Stimulated activated effector memory CD8-positive, alpha-beta T cell treated with anti-CD3 and anti-CD28 coated beads, Interleukin-12 subunit alpha, Interleukin-12 subunit beta, amount 100 ng/mL, for 72 hours (primary cell): ENCODE results near the gene PLD5.
"Not testable (repeated sequence)": the region's sequence is repeated elsewhere in the genome, so short reads cannot be mapped to it uniquely, and the experiment has no call there.

ENCODE experiments used
- ATAC-seq: fragments of 150-1000 bp; cut with Tn5 transposase; 2 replicates; pipeline ENCODE4 v1.10.0; 2021
- DNase-seq, 2 donors: peaks; one replicate each; pipeline ENCODE4 v3.0.0; 2021 to 2022; ENCODE audit warnings: low spot score in 2 of 2
- H3K27ac Mint-ChIP-seq: one replicate; pipeline ENCODE4 v1.8.0; 2022; ENCODE audit warnings: mild to moderate bottlenecking, mixed read lengths
- H3K36me3 Mint-ChIP-seq: one replicate; pipeline ENCODE4 v1.8.0; 2022; ENCODE audit warnings: mild to moderate bottlenecking, mixed read lengths
- H3K4me1 Mint-ChIP-seq: one replicate; pipeline ENCODE4 v1.8.0; 2022; ENCODE audit warnings: mixed read lengths
- H3K4me3 Mint-ChIP-seq: one replicate; pipeline ENCODE4 v1.8.0; 2022; ENCODE audit warnings: mild to moderate bottlenecking, mixed read lengths
- H3K9me3 Mint-ChIP-seq: one replicate; pipeline ENCODE4 v1.8.0; 2022; ENCODE audit warnings: mixed read lengths

PLD5 gene

DNA sequence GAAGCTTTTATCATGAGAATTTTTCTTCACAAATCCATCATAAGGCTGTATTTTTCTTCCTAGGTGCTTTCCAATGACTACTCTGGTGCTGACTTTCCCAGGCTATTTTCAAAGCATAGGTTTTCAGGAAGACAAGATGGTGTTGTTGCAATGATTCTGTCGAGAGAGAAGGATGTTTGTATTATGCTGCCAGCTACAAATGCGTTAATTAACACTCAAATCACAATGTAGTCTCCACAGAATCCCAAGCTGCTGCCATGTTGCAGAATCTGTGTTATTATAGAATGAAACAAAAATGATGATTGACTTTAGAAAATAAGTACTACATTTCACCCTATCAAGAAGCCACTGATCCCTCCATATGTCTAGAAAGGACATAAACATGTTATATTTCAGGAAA lies 346.1 kb downstream of the PLD5 start:
- Mint-ChIP-seq H3K27ac (no peak overlapping the region), H3K9me3 (no peaks in the 10 kb centered on the region), H3K4me1 (no peaks in the 10 kb centered on the region), H3K4me3 (no peak overlapping the region), H3K36me3 (no peaks in the 10 kb centered on the region)
- DNase-seq (no peak), ATAC-seq (no peak)

- ATAC-seq (no peak), DNase-seq (no peak)
- Mint-ChIP-seq H3K9me3 (peaks cover 3% of the 10 kb centered on the region), H3K4me1 (no peaks in the 10 kb centered on the region), H3K36me3 (no peaks in the 10 kb centered on the region), H3K27ac (no peak overlapping the region), H3K4me3 (no peak overlapping the region)
These were observed 362.4 kb downstream of the PLD5 start for GRCh38 chr1:242162140-242162539.

DNA sequence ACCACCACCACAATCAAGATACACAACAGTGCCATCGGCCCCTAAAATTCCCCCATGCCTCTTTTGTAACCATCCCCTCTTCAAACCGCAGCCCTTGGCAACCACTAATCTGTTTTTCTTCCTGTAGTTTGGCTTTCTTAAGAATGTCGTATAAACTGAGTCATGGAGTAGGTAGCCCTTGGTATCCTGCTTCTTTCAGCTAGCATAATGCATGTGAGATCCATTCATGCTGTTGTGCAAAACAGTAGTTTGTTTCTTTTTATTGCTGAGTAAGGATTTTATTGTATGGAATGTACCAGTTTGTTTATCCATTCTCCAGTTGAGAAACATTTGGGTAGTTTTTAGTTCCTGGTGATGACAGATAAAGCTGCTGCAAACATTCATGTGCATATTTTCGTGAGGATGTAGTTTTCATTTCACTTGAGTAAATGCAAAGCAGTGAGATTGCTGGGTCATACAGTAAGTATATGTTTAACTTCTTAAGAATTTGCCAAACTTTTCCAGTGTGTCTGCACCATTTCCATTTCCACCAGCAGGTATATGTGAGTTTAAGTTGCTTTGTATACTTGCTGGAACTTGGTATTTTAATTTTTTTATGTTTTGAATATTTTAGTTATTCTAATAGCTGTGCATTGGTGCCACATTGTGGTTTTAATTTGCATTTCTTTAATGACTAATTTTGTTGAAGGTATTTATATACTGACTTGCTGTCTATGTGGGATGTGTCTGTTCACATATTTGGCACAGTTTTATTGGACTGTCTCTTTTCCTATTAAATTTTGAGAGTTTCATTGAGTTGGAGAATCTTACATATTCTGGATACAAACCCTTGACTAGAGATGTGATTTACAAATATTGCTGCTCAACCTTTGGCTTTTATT lies 377.2 kb downstream of the PLD5 start:
- no peak overlapping the region for H3K4me3 Mint-ChIP-seq
- no peak for DNase-seq

GRCh38 chr1:242146652-242147051 lies 377.8 kb downstream of the PLD5 start:
- no peaks in the 10 kb centered on the region for H3K36me3 Mint-ChIP-seq
- H3K4me3 Mint-ChIP-seq, result no peak overlapping the region
- H3K27ac Mint-ChIP-seq, result no peak overlapping the region
- ATAC-seq (no peak), DNase-seq (no peak)
- H3K4me1 Mint-ChIP-seq, result no peaks in the 10 kb centered on the region
- H3K9me3 Mint-ChIP-seq, result peaks cover 3% of the 10 kb centered on the region

More for the DNA sequence above, 377.2 kb downstream of the PLD5 start:
- Mint-ChIP-seq H3K27ac (no peak overlapping the region), H3K4me1 (no peaks in the 10 kb centered on the region), H3K9me3 (peaks cover 3% of the 10 kb centered on the region), H3K36me3 (no peaks in the 10 kb centered on the region)
- no peak for ATAC-seq

- DNase-seq, result no peak
These were observed 383.7 kb downstream of the PLD5 start for GRCh38 chr1:242140836-242141235.

GRCh38 chr1:242139986-242140385 lies 384.5 kb downstream of the PLD5 start:
- no peaks in the 10 kb centered on the region for H3K36me3 Mint-ChIP-seq
- DNase-seq, result no peak
- no peaks in the 10 kb centered on the region for H3K9me3 Mint-ChIP-seq

More at GRCh38 chr1:242140836-242141235, 383.7 kb downstream of the PLD5 start:
- Mint-ChIP-seq H3K27ac (no peak overlapping the region), H3K4me1 (no peaks in the 10 kb centered on the region), H3K36me3 (no peaks in the 10 kb centered on the region), H3K9me3 (no peaks in the 10 kb centered on the region), H3K4me3 (no peak overlapping the region)
- ATAC-seq, result no peak

DNA sequence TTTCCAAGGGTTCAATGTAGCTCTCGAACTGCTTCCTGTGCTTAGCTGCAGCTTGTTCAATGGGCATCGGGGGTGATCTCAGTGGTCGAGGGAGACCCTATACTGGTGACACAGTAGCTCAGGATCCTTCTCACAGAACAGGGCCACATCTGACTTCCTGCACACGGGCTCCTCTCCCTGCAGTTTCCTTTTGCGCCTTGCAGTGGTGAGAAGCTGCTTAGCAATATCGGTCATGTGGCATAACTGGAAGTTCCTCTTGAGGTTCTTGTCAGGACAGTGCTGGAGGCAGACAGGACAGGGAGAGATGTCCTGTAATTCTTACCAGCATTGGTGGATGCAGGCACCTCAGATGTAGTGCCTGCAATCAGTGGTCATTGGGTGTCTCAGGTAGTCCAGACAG lies 385.1 kb downstream of the PLD5 start:
- no peak overlapping the region for H3K4me3 Mint-ChIP-seq
- H3K36me3 Mint-ChIP-seq, result no peaks in the 10 kb centered on the region
- H3K4me1 Mint-ChIP-seq, result no peaks in the 10 kb centered on the region
- ATAC-seq (no peak), DNase-seq (no peak)
- H3K9me3 Mint-ChIP-seq, result no peaks in the 10 kb centered on the region
- no peak overlapping the region for H3K27ac Mint-ChIP-seq

More at GRCh38 chr1:242139986-242140385, 384.5 kb downstream of the PLD5 start:
- H3K27ac Mint-ChIP-seq, result no peak overlapping the region
- no peaks in the 10 kb centered on the region for H3K4me1 Mint-ChIP-seq
- no peak overlapping the region for H3K4me3 Mint-ChIP-seq
- ATAC-seq, result no peak

DNA sequence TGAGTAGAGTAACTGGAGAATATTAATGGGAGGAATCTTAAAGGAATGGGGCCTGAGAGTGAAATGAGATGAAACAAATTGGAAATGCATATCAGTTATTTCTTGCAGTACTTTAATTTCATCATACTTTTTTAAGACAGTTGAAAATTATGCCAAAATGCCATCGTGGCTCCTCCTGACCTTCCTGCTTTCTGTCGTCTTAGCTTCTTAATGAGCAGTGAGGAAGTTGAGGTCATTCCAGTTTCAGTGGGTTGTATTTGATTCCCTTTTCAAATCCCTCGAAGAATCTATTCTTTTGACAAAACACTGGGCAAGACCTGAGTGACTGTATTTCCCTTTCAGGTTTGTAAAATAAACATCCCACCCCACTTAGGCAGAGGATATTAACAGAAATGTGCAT lies 390.7 kb downstream of the PLD5 start:
- no peak for DNase-seq
- no peak for ATAC-seq
- Mint-ChIP-seq H3K4me3 (no peak overlapping the region), H3K4me1 (no peaks in the 10 kb centered on the region), H3K36me3 (no peaks in the 10 kb centered on the region), H3K27ac (no peak overlapping the region), H3K9me3 (peaks cover 3% of the 10 kb centered on the region)

GRCh38 chr1:242133351-242133750 lies 391.1 kb downstream of the PLD5 start:
- no peak for ATAC-seq
- DNase-seq, result no peak
- H3K27ac Mint-ChIP-seq, result no peak overlapping the region
- peaks cover 3% of the 10 kb centered on the region for H3K9me3 Mint-ChIP-seq
- H3K36me3 Mint-ChIP-seq, result no peaks in the 10 kb centered on the region
- H3K4me3 Mint-ChIP-seq, result no peak overlapping the region
- no peaks in the 10 kb centered on the region for H3K4me1 Mint-ChIP-seq

DNA sequence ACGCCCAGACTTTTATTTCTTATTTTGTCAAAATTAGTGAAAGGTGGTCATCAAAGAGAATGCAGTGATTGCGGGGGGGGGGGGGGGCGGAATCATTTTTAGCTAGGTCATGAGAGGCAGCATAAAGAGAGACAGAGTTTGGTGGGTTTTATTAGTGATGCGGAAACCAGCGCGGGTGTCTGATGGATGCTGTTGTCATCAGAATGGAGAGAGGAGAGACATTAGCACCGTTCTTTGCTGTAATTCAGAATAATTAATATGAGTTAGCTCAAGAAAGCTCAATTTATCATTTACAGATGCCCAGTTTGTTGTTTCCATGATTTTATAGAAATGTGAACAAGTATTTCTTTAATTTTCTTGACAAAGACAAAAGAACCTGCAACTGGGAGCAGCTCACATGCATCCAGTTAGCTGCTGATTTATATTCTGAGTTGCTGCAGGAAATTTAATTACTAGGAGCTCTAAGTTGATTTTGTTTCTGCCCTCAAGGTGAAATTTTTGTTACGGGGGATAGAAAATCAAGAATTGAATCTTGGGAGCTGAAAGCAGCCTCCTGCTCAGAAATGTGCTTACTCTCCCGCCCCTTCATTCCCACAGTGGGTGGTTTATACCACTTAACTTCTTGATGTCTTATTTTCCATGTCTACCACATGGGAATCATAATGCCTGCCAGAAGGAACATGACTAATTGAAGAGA lies 392.2 kb downstream of the PLD5 start:
- no peak overlapping the region for H3K4me3 Mint-ChIP-seq
- no peak overlapping the region for H3K27ac Mint-ChIP-seq
- no peaks in the 10 kb centered on the region for H3K4me1 Mint-ChIP-seq
- peaks cover 3% of the 10 kb centered on the region for H3K9me3 Mint-ChIP-seq
- ATAC-seq (no peak), DNase-seq (no peak)
- H3K36me3 Mint-ChIP-seq, result no peaks in the 10 kb centered on the region

- ATAC-seq (no peak), DNase-seq (no peak)
- no peaks in the 10 kb centered on the region for H3K36me3 Mint-ChIP-seq
- no peak overlapping the region for H3K27ac Mint-ChIP-seq
- H3K4me3 Mint-ChIP-seq, result no peak overlapping the region
- peaks cover 3% of the 10 kb centered on the region for H3K9me3 Mint-ChIP-seq
- no peaks in the 10 kb centered on the region for H3K4me1 Mint-ChIP-seq
These were observed 395.5 kb downstream of the PLD5 start for GRCh38 chr1:242128951-242129502.

DNA sequence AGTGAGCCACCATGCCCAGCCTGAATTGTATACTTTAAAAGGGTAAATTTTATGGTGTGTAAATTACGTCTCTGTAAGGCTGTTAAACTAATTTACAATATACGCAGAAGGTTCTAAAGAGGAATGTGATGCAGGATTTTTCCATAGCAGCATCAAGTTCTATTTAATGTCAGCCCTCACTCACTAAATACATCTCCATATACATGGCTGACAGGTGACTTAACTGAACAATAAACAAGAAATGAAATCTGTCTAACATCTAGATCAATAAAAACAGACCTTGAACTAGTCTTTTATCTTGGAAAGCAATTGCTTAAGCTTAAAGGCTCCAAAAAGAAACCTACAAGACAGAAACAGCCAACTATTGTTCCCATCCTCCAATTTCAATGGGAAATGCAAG lies 404.1 kb downstream of the PLD5 start:
- ATAC-seq, result no peak

DNA sequence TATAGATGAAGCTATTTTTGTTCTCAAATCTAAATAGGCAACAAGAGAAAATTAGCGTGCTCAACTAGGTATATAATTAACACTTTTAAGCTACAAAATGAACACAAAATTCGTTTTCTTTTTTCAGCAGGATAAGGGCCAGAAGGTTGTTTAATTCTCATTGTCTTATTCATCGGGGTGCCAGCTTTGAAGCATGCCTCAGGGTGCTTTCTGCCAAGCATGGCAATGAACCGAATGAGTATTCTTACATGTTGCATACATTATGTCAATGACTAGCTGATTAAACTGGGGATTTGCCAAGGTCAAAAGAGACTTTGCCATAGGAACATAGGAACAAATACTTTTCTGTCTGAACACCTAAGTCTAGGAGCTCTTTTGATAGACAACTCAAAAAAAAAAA lies 423.6 kb downstream of the PLD5 start:
- no peak for DNase-seq
- H3K9me3 Mint-ChIP-seq, result no peaks in the 10 kb centered on the region
- H3K27ac Mint-ChIP-seq, result no peak overlapping the region
- H3K4me1 Mint-ChIP-seq, result no peaks in the 10 kb centered on the region
- ATAC-seq, result no peak
- no peaks in the 10 kb centered on the region for H3K36me3 Mint-ChIP-seq
- no peak overlapping the region for H3K4me3 Mint-ChIP-seq

More for the DNA sequence above, 404.1 kb downstream of the PLD5 start:
- Mint-ChIP-seq H3K27ac (no peak overlapping the region), H3K4me1 (no peaks in the 10 kb centered on the region), H3K9me3 (no peaks in the 10 kb centered on the region), H3K36me3 (no peaks in the 10 kb centered on the region), H3K4me3 (no peak overlapping the region)
- no peak for DNase-seq

DNA sequence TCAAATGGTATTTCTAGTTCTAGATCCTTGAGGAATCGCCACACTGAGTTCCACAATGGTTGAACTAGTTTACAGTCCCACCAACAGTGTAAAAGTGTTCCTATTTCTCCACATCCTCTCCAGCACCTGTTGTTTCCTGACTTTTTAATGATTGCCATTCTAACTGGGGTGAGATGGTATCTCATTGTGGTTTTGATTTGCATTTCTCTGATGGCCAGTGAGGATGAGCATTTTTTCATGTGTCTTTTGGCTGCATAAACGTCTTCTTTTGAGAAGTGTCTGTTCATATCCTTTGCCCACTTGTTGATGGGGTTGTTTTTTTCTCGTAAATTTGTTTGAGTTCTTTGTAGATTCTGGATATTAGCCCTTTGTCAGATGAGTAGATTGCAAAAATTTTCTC lies 427.2 kb downstream of the PLD5 start:
- DNase-seq, H3K36me3 Mint-ChIP-seq, H3K4me1 Mint-ChIP-seq, H3K4me3 Mint-ChIP-seq, H3K9me3 Mint-ChIP-seq, ATAC-seq, H3K27ac Mint-ChIP-seq: not testable (repeated sequence)

DNA sequence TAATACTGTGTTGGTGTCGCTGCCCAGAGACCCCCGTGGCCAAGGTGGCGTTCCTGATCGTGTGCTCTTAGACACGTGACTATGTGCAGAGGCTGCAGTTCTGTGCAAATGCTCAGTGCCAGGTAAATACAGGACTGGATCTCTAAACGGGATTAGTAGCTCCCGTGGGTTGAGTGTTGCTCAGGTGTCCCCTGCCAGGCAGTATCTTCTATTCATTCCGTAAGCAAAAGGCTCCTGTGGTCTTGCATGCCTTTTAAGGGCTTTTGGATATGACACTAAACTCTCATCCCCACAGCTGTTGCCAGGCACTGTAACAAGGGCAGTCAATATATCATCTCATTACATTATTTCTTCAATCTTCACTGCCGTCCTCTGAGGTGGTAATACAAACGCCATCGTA lies 431.4 kb downstream of the PLD5 start:
- Mint-ChIP-seq H3K4me1 (no peaks in the 10 kb centered on the region), H3K9me3 (no peaks in the 10 kb centered on the region), H3K36me3 (no peaks in the 10 kb centered on the region), H3K4me3 (no peak overlapping the region), H3K27ac (no peak overlapping the region)
- DNase-seq, result no peak
- ATAC-seq, result no peak

DNA sequence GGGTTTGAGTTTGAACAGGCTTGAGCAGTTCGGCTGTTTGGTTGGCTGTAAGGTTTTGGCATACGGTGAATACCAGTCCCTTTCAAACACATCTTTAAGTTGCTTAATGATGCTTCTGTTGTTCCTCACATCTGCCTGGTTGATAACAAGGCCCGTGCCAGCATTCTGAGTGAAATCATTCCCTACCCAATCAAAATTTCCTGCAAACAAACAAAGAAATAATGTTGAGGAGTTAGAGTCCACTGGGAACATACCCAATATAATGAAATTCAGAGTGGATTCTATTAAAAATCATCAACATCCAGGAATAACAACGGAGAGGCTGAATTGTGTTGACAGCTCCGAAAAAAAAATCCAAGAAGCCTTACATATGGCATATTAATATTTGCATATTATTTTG lies 434.6 kb downstream of the PLD5 start:
- H3K36me3 Mint-ChIP-seq, result no peaks in the 10 kb centered on the region
- H3K4me1 Mint-ChIP-seq, result no peaks in the 10 kb centered on the region
- ATAC-seq, result no peak
- H3K9me3 Mint-ChIP-seq, result no peaks in the 10 kb centered on the region
- no peak for DNase-seq
- no peak overlapping the region for H3K27ac Mint-ChIP-seq
- H3K4me3 Mint-ChIP-seq, result no peak overlapping the region
